Activated naive CD4-positive, alpha-beta T cell (primary cell): ENCODE results near the gene CKLF.
"Not testable (repeated sequence)": the region's sequence is repeated elsewhere in the genome, so short reads cannot be mapped to it uniquely, and the experiment has no call there.

Source experiments
- DNase-seq, 4 experiments: peaks; one replicate each; lab custom pipeline; 2025; lab: John Stamatoyannopoulos, UW

The CKLF gene

GRCh38 chr16:66552286-66553177 is at the start of gene CKLF:
Gene CKLF, plus strand, starts transcription at chr16:66552576. Its CDS starts 140 bp downstream, at chr16:66552716.
- DNase-seq: peak; percentile 77 to 89 (median 82)

GRCh38 chr16:66503030-66503429 is 49.3 kb upstream of the CKLF start:
- DNase-seq: no peak

- no peak for DNase-seq
Observed at GRCh38 chr16:66503612-66504011, 48.8 kb upstream of the CKLF start.

GRCh38 chr16:66507731-66508239 is 44.6 kb upstream of the CKLF start:
- DNase-seq: no peak

GRCh38 chr16:66508248-66508913 is 44.0 kb upstream of the CKLF start:
- DNase-seq: no peak

- DNase-seq: no peak
Observed at GRCh38 chr16:66508914-66509496, 43.4 kb upstream of the CKLF start.

GRCh38 chr16:66509576-66509975 is 42.8 kb upstream of the CKLF start:
- no peak for DNase-seq

- DNase-seq: no peak
Observed at GRCh38 chr16:66510298-66510697, 42.1 kb upstream of the CKLF start.

GRCh38 chr16:66510711-66511601 is 41.4 kb upstream of the CKLF start:
- DNase-seq: no peak

- no peak for DNase-seq
Observed at GRCh38 chr16:66511602-66512271, 40.6 kb upstream of the CKLF start.

GRCh38 chr16:66512272-66513110 is 39.9 kb upstream of the CKLF start:
- DNase-seq: no peak

- DNase-seq: no peak
Observed at GRCh38 chr16:66513111-66513723, 39.2 kb upstream of the CKLF start.

- not testable (repeated sequence) for DNase-seq
Observed at GRCh38 chr16:66514391-66514790, 38.0 kb upstream of the CKLF start.

GRCh38 chr16:66514980-66515595 is 37.3 kb upstream of the CKLF start:
- DNase-seq: not testable (repeated sequence)

- DNase-seq: no peak
Observed at GRCh38 chr16:66515596-66516508, 36.5 kb upstream of the CKLF start.

GRCh38 chr16:66516509-66516807 is 35.9 kb upstream of the CKLF start:
- DNase-seq: no peak

- peak in 2 of 4 experiments; percentile 46 to 47 for DNase-seq
Observed at GRCh38 chr16:66516808-66517585, 35.4 kb upstream of the CKLF start.
